Fibroblast of lung (primary cell): ENCODE measurements around the gene CD1C.

Experiments used
- EZH2 ChIP-seq: IDR thresholded peaks from 2 replicates; pipeline ENCODE4 v1.5.1; 2012; ENCODE audit warnings: low read length, control low read depth, mild to moderate bottlenecking; ENCODE audit errors: missing control alignments
- TF ChIP-seq, protein P1 (sequence below), 2 donors: IDR thresholded peaks in 1 of 2; conservative IDR thresholded peaks in 1 of 2; 1 replicate in 1 of 2; 2 replicates in 1 of 2; pipeline ENCODE4 v1.5.1; 2011 to 2012; ENCODE audit warnings: low read length in 2 of 2, control low read depth in 1 of 2, inconsistent platforms in 1 of 2, low read depth in 1 of 2, mild to moderate bottlenecking in 1 of 2

DNA sequence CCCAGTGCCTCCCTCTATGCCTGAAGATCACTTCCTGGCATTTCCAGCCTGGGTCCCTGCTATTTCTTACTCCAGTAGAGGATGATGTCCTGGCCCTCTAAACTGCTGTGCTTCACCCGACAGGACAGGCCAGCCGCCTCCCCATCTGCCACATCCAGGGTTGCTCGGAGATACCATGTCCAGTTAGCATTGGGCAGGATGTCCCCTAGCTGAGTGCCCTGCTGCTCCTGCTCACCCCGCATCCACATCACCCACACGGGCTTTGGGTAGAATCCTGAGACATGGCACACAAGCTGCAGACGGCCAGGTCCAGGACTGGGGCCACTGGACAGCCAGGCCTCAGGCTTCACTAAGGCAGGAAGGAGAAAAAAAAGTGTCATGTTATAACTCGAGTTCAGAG lies 39.6 kb downstream of the CD1C start:
- TF ChIP-seq, protein P1, sequence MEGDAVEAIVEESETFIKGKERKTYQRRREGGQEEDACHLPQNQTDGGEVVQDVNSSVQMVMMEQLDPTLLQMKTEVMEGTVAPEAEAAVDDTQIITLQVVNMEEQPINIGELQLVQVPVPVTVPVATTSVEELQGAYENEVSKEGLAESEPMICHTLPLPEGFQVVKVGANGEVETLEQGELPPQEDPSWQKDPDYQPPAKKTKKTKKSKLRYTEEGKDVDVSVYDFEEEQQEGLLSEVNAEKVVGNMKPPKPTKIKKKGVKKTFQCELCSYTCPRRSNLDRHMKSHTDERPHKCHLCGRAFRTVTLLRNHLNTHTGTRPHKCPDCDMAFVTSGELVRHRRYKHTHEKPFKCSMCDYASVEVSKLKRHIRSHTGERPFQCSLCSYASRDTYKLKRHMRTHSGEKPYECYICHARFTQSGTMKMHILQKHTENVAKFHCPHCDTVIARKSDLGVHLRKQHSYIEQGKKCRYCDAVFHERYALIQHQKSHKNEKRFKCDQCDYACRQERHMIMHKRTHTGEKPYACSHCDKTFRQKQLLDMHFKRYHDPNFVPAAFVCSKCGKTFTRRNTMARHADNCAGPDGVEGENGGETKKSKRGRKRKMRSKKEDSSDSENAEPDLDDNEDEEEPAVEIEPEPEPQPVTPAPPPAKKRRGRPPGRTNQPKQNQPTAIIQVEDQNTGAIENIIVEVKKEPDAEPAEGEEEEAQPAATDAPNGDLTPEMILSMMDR (conservative IDR thresholded peaks at IDR 0.05 in 1 of 2, IDR thresholded peaks at IDR 0.05 in 1 of 2; ENCODE audit: low read depth in 1 of 2, low read length in 2 of 2): no peak
- TF ChIP-seq EZH2: no peak
